HG03066 (cell line): ENCODE data around the gene THADA.

ENCODE experiments used
- ATAC-seq: cut with Tn5 transposase; IDR thresholded peaks from one replicate; pipeline ENCODE4 v1.9.1; 2021; ENCODE audit warnings: low read depth; ENCODE audit not compliant: unreplicated experiment

The THADA gene

DNA sequence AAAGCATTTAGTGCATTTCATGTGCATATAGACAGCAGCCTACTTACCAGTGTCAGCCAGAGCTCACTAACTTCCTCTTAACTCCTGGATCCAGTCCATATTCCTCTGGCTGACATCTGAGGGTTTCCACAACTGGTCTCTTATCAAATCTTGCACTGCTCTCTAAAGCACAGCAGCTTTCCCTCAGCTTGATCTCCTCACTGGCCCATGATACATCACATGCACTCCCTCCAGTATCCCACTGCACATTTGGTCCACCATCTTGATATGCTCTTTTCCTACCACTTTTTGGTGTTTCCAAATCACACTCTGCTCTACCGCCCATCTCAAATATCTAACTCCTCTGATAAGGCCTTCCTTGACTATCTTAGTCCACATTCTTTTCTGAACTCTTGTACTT, 264.4 kb downstream of the THADA start:
- ATAC-seq: no peak

GRCh38 chr2:43329637-43330036, 266.2 kb downstream of the THADA start:
- ATAC-seq: no peak

DNA sequence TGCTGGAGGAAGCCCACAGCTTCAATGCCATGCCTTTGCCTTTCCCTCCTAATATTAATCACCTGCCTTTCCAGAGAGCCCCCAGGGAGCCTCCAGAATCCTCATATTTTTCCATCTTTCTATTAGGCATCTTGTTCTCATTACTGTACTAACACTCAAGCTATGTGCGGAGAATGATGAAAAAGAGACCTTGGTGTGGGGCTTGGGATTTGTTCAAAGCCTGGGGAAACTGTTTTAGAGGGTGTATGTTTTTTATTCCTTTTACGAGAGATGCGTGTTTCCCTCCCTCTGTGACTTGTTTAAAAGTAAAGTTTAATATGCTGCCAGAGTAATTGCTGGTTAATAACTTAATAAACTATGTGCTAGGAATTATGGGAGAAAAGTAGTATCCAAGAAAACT, 267.0 kb downstream of the THADA start:
- ATAC-seq: no peak

DNA sequence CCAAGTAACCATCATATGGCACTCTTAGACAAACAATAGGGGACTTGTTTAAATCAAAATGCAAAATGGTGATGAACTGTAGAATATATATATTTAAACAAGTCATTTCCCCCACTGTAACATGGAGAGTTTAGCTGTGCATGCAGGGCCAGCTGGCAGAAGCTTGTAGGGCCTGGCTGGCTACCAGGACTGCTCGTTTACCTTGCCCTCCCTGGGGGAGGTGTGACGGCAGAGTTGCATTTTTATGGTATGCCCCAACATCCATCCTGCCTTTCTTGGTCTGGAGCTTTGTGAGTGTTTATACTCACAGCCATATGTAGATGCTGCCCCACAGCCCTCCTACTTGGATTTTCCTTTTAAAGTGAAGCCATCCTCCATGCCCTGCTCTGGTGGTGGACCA, 267.7 kb downstream of the THADA start:
- no peak for ATAC-seq

- ATAC-seq: no peak
Measured at GRCh38 chr2:43327119-43327518, 268.7 kb downstream of the THADA start.

DNA sequence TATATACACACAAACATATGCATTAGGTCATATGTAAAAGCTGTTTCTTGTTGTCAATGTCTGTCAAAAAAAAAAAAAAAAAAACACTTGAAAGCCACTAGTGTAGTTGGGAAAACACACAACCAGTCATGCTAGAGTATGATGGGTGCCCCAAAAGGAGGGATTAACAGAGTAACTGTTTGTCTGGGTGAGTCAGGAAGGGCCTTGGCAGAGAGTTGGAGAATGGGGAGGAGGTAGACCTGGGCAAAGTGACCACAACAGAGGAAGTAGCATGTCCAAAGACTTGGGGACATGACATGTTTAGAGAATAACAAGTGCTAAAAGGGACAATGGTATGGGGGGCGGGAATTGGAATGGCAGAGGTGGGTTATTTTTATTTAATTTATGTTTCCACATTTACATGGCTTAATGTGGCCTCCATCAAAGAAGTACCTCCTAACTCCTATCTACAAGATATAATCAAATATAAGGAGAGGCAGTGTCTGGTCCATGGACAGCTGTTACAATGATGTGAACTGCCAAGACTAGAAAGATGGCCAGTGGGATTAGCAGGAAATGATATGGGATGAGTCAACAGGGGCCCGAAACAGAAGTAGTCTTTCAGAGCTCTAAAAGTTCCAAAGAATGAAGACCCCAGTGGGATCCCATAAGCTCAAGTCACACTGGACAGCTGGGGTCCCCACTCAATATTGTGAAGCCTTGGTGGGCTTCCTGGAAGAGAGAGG, 269.6 kb downstream of the THADA start:
- no peak for ATAC-seq

- ATAC-seq: no peak
Measured at GRCh38 chr2:43325107-43325811, 270.6 kb downstream of the THADA start.

DNA sequence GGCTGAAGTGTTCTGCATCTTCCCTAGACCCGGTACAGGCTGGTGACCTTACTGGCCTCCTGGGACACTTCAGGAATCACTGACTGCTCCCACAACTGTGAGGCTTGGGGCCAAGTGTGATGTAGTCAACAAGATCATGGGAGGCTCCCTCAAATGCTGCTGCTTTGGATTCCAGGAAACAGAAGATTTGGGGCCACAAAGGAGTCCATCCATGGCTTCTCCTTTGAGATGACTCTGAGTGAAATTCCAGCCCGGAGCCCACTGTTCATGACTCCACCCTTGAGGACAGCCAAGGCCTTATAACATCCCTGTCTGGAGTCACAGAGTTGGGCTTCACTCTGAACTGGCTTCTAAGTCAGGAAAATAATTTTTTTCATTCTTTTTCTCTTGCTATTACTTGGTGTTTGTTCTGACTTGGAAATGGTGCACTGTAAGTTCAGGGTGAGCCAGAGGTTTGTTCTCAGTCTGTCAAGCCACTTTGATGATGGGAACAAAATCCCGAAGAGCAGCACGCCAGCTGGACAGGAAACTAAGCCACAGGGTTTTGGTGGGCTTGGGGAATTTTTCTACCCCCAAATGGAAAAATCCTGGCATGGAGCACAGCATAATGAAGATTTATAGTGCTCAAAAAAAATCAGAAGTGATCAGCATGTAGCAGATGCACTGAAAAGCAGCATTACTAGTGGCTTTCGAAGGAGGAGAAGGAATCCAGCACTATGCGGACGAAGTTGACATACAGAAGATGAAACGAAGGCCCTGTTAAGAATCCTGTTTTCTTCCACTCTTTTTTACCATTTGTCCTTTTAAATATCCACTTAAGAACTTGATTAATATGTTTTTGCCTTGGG, 271.4 kb downstream of the THADA start:
- ATAC-seq: no peak

- ATAC-seq: no peak
Measured at GRCh38 chr2:43323857-43324256, 272.0 kb downstream of the THADA start.

DNA sequence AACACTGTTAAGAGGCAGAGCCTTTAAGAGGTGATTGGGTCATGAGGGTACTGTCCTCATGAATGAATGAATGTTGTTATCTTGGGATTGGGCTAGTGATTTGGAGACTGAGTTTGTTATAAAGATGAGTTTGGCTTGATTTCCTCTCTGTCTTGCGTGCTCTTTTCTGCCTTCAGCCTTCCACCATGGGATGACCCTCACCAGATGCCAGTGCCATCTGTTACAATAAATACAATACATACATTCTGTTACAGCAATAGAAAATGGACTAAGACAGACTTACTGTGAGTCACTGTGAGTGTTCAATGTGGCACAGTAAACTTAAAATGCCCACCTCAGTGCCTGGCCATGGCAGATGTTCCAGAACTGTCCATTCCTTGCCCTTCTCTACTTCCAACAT, 274.4 kb downstream of the THADA start:
- ATAC-seq: no peak

- ATAC-seq: no peak
Measured at GRCh38 chr2:43319541-43319940, 276.3 kb downstream of the THADA start.

DNA sequence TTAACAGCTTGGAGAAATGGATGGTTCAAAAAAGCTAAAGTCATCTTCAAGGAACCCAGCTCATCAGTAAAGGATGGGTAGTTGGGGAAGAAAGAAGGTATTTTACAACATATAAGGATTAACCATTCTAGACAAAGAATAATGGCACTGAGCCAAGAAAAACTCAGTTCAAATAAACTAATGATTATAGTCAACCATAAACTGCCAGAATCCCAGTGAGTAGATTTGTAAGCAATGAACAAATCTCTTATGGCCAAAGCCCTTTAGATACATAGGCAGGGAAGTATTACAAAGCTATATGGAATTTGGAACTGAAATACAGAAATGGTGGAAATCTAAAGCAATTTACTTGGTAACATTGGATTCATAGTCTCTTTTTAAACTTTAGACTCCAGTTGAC, 277.0 kb downstream of the THADA start:
- no peak for ATAC-seq

GRCh38 chr2:43317680-43318079, 278.2 kb downstream of the THADA start:
- no peak for ATAC-seq

DNA sequence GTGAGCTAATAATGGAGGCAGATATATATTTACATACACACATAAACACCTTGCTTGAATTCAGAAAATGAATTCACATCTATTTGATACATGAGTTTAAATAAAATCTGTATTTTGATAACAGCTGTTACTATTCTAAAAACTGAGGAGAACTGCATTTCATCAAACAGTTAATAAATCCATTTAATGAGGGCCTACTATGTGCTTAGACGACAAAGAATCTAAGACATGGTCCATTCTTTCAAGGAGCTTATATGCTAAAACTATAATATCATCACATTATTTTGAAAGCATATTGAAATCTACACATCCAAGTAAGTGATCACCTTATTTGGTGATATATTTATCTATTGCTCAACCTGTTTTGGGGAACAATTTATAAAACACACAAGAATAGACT, 278.6 kb downstream of the THADA start:
- ATAC-seq: no peak

GRCh38 chr2:43315482-43315881, 280.4 kb downstream of the THADA start:
- no peak for ATAC-seq

GRCh38 chr2:43314299-43314927, 281.4 kb downstream of the THADA start:
- ATAC-seq: no peak

- ATAC-seq: no peak
Measured at GRCh38 chr2:43313642-43314017, 282.2 kb downstream of the THADA start.

GRCh38 chr2:43312755-43313641, 282.8 kb downstream of the THADA start:
- ATAC-seq: no peak

DNA sequence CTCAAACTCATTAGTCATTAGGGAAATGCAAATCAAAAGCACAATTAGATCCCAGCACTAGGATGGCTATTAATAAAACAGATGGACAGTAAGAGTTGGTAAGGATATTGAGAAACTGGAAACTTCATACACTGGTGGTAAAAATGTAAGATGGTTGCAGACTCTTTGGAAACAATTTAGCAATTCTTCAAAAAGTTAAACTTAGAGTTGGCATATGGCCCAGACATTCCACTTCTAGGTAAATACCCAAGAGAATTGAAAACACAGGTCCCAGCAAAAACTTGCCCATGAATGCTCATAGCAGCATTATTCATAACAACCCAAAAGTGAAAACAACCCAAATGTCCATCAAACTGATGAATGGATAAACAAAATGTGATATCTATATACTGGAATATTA, 284.6 kb downstream of the THADA start:
- no peak for ATAC-seq

- ATAC-seq: no peak
Measured at GRCh38 chr2:43309935-43310334, 285.9 kb downstream of the THADA start.
